ENCODE measurements around the gene LINC01488. TPM values are rescaled to one million over a fixed set of nuclear protein-coding genes. Genes with fewer than 3 reads are reported as not detected.

Gene LINC01488
- total RNA-seq, 1 experiment from 2014 or later: not detected

DNA sequence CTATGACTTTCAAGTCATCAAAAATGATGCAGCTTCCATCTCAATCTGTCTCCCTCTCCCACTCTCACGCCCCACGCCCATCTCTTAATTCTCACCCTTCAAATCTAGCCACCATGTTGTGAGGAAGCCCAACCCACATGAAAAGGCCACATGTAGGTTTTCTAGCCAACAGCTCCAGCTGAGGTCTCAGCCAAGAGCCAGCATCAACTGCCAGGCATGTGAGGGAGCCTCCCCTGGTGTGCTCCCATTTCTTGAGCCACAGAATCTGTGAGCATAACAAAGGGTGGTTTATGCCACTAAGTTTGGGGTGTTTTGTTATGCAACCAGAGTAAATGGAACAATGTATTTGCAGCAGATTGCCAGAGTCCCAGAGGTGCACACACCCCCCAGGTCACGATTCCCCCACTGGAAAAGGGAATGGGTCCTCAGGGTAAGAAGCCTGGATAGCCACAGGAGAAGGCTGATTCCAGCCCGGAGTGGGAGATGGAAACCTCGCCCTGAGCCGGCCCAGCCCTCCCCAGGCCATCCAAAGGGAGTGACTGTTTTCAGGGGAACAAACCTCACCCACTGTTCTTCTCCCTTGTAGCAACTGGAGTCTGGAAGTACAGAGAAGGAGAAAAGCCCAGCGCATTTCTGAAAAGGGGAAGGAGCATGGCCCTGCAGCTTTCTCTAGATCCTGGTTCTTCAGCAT is 20.0 kb upstream of the LINC01488 start:
- DNase-seq (ENCODE audit: low spot score): no peak
- in situ Hi-C loops (cut with HindIII; ENCODE audit: low sequenced_read_pairs): no loop called here

DNA sequence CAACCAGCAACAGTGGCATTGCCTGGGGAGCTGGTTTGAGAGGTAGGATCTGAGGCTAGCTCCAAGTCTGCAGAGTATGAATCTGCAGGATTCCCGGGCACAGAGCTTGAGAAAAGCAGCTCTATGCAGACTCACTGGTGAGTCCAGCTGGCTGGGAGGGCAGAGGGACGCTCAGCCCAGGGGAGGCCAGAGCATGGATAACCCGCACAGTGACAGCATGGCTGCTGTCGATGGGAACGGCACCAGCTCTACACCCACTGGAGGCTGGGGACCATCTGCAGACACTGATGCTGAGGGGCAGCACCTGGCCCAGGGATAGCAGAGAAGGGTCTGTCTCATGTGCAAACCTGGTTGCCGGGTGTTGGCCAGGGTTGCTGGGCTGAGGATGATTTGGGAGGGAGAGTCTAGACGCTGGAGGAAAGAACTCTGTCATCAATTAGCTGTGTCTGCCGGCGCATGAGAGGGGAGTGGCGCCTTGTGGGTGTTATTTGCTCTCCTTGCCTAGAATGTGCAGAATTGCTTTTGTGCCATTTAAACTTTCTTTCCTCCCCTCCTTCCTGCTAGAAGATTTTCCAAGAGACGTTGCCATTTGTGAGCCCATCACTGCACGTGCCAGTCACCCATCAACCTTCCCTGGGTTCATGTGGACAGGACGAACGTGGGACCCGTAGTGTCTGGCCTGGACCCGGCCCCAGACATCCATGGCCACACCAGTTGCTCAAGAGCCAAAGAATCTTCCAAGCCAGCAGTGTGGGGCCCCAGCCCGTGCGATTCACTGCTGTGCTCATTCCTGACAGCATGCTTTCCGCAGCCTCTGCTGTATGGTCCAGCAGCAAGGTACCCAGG is 19.1 kb upstream of the LINC01488 start:
- in situ Hi-C loops (cut with HindIII; ENCODE audit: low sequenced_read_pairs): no loop called here
- no peak for DNase-seq (ENCODE audit: low spot score)

DNA sequence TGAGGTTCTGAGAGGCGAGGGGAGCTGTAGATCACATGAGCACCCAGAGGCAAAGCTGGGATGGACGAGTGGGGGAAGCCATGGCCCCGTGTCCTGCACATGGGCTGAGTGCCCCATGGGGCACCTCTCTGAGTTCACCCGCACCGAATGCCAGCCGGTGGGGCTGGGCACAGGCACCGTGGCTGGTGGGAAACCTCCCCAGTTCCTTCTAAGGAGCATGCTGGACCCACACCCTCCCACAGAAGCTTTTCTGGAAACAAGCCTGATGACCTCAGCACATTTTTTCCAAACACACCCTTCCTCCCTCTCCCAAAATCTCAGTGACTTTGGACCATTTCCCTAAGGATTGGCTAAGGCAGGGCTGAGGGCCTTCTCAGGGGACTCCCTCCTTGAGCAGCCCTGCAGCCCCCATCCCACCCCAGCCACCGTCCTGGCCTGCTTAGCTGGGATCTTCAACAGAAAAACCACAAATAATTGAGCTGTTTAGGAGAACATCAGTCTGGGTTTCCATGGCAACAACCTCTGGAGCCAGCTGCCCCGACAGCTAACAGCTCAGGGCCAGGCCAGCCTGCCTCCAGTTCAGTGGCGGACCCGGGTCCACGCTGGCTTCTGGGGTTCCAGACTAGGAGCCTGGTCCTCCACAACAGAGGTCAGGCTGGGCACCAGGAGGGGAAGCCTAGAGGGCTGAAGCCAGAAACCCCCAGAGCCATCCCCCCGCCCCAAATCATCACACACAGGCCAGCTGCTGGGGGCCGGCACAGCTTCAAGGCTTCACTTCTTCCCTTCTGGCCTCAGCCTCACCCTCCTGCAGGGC is 18.1 kb upstream of the LINC01488 start:
- DNase-seq (ENCODE audit: low spot score): no peak
- in situ Hi-C loops (cut with HindIII; ENCODE audit: low sequenced_read_pairs): no loop called here

DNA sequence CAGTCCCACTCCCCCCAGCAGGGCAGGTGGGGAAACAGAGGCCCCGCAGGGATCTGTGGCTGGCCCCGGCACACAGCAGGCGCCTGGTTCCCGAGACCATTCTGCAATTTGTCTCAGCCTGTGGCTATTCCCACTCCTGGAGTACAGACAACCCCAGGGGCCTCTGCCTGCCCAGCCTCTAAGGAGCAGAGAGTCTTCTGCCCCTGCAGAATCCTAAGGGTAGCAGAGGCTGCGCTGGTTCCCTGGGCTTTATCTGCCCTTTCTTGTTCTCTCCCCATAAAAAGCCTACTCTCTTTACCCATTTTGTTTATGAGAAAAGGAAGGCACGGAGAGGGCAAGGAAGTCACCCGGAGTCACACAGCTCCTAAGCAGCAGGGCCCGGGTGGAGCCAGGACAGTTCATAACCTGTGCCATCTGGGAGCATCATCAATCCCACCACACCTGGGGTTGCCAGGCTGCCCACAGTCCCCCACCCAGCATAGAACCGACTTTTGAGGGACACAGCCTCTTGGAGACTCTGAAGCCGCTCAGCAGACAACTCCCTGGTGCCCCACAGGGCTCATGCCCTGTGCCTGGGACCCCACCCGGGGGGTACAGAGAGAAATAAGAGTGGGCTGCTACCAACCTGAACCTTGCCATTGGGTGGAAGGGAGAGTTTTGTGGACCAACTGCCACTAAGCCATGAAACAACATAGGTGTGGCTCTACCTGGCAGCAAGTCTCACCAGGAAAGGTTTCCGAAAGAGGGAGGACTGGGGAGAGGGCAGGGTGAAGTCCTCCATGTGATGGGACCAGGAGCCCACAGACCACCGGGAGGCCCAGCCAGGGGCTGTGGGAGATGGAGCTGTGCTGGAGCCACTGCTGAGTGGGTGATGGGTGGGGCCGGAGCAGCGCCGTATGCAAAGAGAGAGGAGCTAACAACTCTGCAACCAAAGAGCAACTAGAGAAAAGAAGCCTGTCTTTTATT is 17.2 kb upstream of the LINC01488 start:
- no peak for DNase-seq (ENCODE audit: low spot score)
- in situ Hi-C loops (cut with HindIII; ENCODE audit: low sequenced_read_pairs): no loop called here

DNA sequence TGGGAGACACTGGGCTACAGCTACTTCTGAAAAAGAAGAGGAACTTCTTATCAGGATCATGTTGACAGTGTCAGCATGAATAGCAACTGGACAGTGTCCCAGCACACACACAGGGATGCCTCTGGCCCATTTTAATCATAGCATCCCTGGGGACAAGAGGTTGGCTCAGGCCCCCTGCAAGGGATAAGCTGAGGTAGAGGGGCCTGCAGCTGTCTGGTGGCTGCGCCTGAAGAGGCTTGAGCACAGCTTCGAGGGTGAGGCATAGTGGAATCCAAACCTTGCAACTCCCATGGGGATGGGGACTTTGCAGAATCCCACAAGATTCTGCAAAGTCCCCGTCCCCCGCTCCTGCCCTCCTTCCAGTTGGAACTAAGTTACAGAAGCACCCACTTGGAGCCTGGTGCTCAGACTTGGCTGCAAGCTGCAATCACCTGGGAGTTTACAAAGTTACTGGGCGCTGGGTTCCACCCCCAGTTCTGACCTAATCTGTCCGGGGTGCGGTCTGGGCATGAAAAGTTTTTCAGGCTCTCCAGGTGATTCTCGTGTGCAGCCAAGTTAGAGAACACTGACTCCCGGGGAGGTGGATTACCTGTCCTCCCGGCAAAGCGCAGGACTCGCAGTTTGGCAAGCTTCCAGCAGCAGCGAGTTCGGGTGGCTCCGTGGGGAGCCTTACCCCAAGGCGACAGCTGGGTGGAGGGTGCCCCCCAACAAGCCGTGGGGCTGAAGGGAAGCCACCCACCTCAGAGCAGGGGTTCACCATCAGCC is 16.0 kb upstream of the LINC01488 start:
- in situ Hi-C loops (cut with HindIII; ENCODE audit: low sequenced_read_pairs): no loop called here
- no peak for DNase-seq (ENCODE audit: low spot score)

DNA sequence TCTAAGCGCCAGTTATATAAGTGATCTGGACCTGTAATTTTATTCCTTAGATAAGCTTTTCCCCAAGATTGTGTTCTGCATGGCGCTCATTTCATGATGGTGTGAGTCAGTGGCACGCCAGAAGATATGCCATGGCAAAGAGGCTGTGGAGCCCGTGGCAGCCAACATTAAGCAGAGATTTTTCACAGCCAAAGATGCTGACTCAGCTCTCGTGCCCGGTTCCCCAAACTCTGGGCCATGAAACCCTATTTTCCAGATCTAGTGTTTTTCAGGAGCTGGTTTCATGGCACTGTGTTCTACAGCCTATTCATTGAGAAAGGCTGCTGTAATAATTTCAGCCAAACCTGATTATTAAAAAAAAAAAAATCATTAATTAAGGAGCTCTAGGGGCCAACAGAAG is 15.4 kb upstream of the LINC01488 start:
- in situ Hi-C loops (cut with HindIII; ENCODE audit: low sequenced_read_pairs): no loop called here
- DNase-seq (ENCODE audit: low spot score): no peak

DNA sequence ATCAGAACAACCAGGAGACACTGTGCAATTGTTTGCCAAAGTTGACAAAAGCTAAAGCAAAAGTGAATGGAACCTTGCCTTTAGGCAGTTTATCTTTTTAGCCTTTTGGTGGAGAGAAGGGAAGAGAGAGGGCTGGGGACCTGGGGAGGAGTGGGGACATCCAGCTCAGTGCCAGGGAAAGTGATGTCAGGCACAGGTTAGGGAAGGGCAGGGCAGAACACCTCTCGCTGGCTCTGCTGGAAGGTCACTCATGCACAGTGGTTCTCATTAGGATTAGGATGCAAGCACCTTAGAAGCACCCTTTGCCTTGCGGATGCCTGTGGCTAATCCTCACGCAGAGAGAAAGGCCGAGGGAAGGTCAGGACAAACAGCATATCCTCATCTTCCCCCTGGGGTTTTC is 14.3 kb upstream of the LINC01488 start:
- no peak for DNase-seq (ENCODE audit: low spot score)
- in situ Hi-C loops (cut with HindIII; ENCODE audit: low sequenced_read_pairs): no loop called here

DNA sequence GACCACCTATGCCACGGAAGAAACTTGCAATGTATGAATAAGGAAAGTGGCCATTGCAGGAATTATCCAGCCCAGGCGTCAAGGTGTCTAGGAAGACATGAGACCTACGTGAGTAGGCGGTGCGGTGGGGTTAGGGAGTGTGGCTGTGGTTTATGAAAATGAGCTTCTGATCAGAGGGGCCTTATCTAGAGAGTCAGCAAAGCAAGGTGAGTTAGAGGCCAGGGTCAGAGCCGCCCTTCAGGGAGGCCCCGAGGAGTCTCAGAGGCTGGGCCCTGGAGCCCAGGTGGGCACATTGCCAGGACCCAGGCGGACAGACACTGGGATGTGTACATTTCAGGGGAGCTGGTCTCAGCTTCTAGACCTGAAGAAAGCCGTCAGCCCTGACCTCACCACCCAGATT is 13.8 kb upstream of the LINC01488 start:
- in situ Hi-C loops (cut with HindIII; ENCODE audit: low sequenced_read_pairs): no loop called here
- no peak for DNase-seq (ENCODE audit: low spot score)

DNA sequence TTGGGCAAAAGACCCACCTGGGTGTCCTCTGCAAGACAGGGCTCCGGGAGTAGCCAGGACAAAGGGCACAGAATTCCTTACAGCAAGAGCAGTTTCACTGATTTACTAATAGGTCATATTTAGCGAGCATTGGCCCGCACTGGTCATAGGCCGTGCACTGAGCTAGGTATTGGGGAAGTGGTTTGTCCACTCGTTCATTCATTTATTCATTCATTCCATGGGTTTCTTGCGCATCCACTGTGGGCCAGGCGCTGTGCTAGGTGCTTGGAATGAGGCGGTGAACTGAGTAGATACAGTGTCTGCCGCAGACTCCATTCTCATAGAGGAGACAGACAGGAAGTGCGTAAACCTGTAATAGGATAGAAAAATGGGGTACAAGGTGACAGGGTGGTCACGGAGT is 13.2 kb upstream of the LINC01488 start:
- DNase-seq (ENCODE audit: low spot score): no peak
- in situ Hi-C loops (cut with HindIII; ENCODE audit: low sequenced_read_pairs): no loop called here

DNA sequence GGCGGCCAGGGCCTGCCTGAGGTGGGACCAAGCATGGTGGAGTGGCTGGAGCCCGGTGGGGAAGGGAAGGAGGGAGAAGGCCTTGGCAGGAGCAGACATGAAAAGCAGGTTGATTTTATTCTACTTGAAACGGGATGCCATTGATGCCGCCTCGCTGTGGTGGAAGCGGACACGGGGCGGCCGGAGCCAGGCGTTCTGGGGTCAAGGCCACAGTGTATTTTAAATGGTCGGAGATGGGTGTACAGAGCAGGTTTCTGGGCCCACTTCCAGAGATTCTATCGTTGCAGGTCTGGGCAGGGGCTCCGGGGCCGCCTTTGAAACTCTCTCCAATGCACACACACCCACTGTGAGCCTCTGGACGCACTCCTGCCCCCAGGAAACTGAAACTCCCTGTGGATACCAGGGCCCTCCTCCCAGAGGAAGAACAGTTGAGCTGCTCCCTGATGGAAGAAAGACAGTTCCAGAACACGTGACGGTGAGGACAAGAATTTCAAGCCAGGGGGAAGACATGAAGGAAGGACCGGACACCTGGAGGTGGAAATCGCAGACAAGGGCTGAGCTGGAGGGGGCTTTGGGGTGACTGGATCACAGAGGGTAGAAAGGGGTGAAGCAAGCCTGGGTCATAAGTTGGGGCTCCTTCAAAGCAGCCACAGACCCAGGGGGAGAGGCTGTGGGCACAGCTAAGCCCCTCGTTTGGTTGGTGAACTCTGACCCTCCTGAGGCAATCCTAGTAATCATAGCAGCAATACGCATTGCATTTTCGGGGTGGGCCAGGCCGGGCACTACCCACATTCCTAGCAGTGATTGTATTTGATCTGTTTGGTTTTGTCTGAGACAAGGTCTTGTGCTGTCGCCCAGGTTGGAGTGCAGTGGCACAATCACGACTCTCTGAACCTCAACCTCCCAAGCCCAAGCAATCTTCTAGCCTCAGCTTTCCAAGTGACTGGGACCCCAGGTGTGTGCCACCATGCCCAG is 12.3 kb upstream of the LINC01488 start:
- in situ Hi-C loops (cut with HindIII; ENCODE audit: low sequenced_read_pairs): no loop called here
- no peak for DNase-seq (ENCODE audit: low spot score)

DNA sequence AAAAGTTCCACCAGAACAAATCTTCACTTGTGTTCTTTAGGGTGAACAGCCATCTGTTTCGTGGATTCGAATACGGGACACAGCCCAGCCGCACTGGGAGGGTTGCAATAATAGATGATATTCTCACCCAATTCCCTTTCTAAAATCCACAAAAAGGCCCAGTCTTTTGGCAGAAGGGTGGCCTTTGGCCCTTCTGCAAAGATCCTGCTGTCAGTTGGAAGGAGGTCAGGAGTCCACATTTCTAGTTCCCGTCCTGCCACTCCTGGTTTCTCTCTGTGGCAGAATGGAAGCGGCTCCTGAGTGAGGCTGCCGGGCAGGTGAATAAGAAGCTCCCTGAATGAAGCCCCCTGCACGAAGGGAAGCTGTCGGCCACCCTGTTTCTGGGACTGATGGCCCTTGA is 11.2 kb upstream of the LINC01488 start:
- in situ Hi-C loops (cut with HindIII; ENCODE audit: low sequenced_read_pairs): no loop called here
- no peak for DNase-seq (ENCODE audit: low spot score)

DNA sequence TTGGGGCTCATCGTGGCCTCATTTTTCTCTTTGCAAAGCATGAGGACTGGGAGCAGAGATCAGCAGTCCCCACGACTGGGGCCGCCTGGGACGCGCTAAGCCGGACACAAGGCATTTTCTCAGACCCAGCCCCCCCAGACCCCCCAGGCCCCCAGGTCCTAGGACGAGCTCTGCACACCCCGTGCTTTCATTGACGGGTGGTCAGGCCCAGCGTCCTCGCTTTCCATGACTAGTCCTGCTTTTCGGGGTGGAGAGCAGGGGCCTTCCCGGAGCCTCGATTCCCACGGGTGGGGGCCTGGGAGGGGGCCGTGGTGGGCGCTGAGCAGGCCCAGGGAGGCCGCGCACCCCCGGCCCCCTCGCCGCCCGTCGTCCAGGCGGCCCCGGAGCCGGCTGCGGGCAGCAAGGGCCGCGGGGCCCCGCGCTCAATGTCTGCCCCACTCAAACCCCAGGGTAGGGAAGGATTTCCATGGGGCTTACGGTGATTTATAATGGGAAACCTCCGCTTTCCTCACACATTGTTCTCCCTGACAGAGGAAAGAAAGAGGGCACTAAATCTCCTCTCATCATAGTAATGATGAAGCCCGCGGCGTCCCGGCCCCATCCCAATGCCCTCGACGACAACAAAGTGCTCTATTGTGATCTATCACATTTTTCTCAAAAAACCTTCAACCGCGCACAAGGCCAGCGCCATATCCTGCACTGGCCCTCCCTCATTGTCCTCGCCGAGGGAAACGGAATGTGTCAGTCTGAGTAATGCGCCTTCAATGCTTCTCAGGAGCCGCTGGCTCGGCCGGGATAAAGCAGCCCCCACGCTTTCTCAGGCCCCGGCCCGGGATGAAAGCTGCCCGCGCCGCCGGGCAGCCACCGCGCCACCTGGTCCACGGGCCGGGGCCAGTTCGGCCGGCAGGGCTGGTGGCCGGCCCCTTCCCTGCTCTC is 10.4 kb upstream of the LINC01488 start:
- in situ Hi-C loops (cut with HindIII; ENCODE audit: low sequenced_read_pairs): no loop called here
- DNase-seq (ENCODE audit: low spot score): no peak

DNA sequence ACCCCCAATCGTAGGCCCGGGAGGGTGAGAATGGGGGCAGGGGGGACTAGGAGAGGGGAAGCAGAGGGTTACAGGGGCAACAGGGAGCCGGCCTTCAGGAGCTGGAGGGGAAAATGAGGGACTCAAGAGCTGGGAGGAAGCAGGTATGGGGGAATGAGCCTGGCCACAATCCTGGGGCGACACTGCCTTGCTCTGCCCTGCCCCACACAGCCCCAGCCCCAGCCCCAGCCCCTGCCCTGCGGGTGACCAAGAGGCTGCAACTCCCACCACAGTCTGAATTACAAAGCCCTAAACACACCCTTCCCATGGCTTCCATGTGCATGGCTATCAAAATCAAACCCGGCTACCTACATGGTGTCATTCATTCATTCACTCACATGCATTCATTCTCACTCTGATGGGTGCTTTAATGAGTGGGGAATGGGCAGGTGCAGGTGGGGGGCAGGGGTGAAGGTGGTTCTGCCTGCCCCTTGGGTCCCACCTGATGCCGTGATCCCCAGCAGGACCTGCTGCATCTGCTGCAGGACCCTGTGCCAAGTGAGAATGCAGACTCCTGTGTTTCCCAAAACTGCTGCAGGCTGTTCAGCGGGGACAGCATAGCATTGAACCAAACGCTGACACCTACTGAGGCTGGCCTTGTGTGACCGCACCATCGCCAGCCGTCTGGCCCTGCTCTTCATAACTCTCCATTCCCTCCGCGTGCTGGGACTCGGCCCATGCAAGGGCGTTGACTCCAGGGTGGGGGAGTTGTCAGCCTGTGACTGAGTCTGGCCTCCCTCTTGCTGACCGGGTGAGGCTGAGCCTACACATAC is 9.5 kb upstream of the LINC01488 start:
- no peak for DNase-seq (ENCODE audit: low spot score)
- in situ Hi-C loops (cut with HindIII; ENCODE audit: low sequenced_read_pairs): no loop called here

DNA sequence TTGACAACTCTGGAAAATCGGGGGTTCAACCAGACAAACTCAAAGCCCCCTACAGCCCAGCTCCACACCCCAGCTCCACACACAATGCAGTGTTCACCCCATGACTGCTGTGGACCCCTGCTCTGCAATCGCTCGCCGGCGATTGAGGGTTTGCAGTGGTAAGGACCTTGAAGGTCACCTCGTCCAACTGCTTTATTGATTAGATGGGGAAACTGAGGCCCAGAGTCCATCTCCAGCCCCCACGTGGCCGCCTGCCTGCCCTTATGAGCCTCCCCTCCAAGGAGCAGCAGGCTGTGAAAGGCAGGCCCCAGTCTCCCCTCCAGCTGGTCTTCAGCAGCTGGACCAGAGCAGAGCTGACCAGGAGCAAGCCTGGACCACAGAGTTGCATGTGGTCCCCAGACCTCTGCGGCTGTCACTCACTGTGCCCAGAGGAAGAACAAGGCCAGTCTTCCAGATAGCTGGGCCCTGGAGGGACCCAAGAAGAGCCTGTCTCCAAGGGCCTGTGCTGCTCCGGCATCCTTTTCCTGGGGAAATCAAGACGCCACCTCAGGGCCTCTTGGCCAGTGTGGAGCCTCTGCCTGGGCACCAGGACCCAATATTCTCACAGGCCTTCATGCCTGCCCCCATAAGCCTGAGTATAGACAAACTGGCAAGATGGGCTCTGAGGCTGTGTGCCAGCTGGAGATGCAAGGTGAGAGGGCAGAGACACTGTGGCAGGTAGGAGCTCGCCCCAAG is 8.8 kb upstream of the LINC01488 start:
- in situ Hi-C loops (cut with HindIII; ENCODE audit: low sequenced_read_pairs): no loop called here
- no peak for DNase-seq (ENCODE audit: low spot score)
